Hair follicular keratinocyte (primary cell): ENCODE data around the gene RLN2. TPM values are rescaled to one million over a fixed set of nuclear protein-coding genes. Genes with fewer than 3 reads are reported as not detected.

ENCODE experiments used
- total RNA-seq: library from RNA; depleted of rRNA; stranded (reverse); fragments of >200 nt; gene quantifications from 2 replicates; pipeline ENCODE4 v1.2.3, GENCODE V29; 2015

Gene RLN2, protein sequence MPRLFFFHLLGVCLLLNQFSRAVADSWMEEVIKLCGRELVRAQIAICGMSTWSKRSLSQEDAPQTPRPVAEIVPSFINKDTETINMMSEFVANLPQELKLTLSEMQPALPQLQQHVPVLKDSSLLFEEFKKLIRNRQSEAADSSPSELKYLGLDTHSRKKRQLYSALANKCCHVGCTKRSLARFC
- 0.15 TPM in 1 of 2 replicates, not detected in the other for total RNA-seq

DNA sequence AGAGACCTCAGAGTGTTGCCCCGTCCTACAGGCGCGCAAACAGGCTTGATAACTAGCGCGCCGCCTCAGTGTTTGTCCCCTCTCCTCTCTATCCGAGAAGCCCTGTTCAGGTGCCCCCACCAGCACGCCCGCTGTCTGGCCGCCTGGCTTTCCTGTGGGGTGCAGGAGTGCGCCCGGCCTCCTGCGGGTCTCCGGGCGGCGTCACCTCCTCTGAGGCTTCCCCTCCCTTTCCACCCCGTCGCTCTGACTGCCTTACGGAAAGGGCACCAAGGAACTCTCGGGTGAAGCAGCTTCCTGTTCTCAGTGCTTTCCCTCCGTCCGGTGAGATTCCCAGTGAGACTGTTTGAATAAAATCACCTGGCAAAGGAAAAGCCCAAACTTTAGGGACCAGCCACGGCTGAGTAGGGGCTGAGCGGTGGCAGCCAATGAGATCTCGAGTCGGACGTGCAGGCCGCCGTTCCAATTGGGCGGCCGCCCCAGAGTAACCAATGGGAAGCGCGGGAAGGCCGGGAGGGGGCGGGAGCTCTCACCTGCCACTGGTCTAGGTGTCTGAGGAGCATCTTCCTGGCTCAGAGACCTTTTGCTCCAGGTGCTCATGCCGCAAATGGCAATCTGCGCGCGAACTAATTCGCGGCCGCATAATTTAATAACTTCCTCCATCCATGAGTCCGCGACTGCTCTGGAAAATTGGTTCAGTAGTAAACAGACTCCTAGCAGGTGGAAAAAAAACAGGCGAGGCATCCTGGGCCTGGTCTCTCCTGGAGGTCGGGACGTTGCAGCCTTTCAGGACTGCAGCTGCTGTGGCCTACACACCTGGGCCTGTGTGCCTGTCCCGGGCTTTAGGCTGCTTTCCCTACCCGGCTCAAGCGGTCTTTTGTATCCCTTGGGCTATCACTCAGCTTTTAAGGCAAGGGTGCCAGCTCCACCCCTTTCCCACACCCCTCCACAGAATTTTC is at the start of gene RLN2:
TSS of gene RLN2 (minus strand) at position 877 of the 956 bp plus-strand sequence. CDS start at position 741, 136 bp downstream.

DNA sequence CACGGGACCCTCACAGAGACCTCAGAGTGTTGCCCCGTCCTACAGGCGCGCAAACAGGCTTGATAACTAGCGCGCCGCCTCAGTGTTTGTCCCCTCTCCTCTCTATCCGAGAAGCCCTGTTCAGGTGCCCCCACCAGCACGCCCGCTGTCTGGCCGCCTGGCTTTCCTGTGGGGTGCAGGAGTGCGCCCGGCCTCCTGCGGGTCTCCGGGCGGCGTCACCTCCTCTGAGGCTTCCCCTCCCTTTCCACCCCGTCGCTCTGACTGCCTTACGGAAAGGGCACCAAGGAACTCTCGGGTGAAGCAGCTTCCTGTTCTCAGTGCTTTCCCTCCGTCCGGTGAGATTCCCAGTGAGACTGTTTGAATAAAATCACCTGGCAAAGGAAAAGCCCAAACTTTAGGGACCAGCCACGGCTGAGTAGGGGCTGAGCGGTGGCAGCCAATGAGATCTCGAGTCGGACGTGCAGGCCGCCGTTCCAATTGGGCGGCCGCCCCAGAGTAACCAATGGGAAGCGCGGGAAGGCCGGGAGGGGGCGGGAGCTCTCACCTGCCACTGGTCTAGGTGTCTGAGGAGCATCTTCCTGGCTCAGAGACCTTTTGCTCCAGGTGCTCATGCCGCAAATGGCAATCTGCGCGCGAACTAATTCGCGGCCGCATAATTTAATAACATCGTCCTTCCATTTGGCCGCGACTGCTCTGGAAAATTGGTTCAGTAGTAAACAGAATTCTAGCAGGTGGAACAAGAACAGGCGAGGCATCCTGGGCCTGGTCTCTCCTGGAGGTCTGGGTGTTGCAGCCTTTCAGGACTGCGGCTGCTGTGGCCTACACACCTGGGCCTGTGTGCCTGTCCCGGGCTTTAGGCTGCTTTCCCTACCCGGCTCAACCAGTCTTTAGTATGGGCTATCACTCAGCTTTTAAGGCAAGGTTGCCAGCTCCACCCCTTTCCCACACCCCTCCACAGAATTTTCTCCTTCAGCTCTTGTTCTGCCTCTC is 34.8 kb upstream of the RLN2 start, which contains the start of gene RLN1:
TSS of gene RLN1 (minus strand) at position 885 of the 990 bp plus-strand sequence. CDS start at position 755, 130 bp downstream.

Other genes with a start within 250 kb of the RLN2 start
- not detected in 2 replicates for gene INSL6, start 119.1 kb downstream of the RLN2 start, total RNA-seq
- gene INSL4, start 73.3 kb downstream of the RLN2 start, total RNA-seq, result not detected in 2 replicates
- gene RLN1, start 35.2 kb upstream of the RLN2 start, total RNA-seq, result 0.42 TPM in 1 of 2 replicates, not detected in the other
- 72.7 and 72.8 TPM in 2 replicates for gene PLGRKT, start 133.2 kb upstream of the RLN2 start, total RNA-seq
- gene CD274, start 145.8 kb upstream of the RLN2 start, total RNA-seq, result 10.7 and 12.0 TPM in 2 replicates
- gene PDCD1LG2, start 205.8 kb upstream of the RLN2 start, total RNA-seq, result 10.8 and 13.5 TPM in 2 replicates